Inflammatory macrophage treated with lipopolysaccharide for 1 hour (primary cell): ENCODE measurements around the gene ZRANB3.
"Not testable (repeated sequence)": the region's sequence is repeated elsewhere in the genome, so short reads cannot be mapped to it uniquely, and the experiment has no call there.

Source experiments
- DNase-seq, 2 donors: peaks; one replicate each; pipeline ENCODE4 v3.0.0-alpha.2; 2020 to 2022

The ZRANB3 gene

DNA sequence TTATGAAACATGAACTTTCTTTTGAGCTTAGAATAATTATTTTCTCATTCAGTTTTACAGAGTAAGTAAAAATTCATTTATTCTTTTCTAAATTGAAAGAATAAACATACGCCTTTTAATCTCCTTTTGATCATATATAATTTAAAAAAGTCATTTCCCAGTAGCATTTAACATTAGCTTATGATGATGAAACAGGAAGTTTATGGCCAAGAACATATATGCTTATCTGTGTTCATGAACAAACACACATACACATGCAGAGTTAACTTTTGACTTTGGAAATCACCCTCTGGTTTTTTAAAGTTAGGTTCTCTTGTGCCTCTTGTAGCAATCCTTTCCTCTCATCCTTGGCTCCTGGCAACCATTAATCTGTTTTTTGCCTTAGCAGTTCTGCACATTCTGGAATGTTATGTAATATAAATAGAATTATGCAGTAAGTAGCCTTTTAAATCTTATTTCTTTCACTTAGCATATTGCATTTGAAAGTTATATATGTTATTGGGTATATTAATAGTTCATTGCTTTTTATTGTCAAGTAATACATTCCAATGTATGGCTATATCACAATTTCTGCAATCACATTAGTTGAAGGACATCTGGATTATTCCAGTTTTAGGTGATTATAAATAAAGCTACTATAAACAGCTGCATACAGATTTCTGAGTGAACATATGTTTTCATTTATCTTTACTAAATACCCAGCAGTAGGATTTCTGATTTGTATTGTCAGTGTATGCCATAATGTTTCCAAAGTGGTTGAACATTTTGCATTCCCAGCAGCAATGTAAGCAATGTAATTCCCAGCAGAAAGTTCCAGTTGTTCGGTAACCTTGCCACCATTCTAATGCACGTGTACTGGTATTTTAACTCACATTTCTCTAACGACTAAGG, 210.3 kb downstream of the ZRANB3 start:
- no peak for DNase-seq

GRCh38 chr2:135318808-135319207, 212.2 kb downstream of the ZRANB3 start:
- no peak for DNase-seq

GRCh38 chr2:135317375-135317774, 213.6 kb downstream of the ZRANB3 start:
- no peak for DNase-seq

DNA sequence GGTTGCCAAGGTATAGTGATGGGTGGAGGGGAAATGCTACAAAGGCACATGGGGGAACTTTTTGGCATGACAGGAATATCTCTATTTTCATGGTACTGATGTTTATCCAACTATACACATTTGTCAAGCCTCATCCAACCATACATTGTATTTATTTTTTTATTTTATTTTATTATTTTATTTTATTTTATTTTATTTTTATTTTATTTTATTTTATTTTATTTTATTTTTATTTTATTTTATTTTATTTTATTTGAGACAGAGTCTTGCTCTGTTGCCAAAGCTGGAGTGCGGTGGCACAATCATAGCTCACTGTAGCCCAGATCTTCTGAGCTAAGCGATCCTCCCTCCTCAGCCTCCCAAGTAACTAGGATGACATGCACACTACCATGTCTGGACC, 219.1 kb downstream of the ZRANB3 start:
- DNase-seq = no peak

GRCh38 chr2:135311268-135311667, 219.8 kb downstream of the ZRANB3 start:
- no peak for DNase-seq

DNA sequence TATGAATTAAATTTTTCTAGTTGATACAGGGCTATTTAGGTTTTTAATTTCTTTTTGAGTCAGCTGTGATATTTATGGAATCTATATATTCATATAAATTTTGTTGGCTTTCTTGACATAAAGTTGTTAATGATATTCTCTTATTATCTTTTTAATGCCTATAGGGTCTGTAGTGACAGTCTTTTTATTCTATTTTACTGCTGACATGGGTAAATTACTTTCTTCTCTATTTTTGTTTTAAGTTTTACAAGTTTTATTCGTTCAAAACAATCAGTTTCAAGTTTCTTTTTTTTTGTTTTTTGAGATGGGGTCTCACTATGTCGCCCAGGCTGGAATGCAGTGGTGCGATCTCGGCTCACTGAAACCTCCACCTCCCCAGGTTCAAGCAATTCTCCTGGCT, 226.3 kb downstream of the ZRANB3 start:
- DNase-seq = no peak

- DNase-seq = no peak
These were observed 231.3 kb downstream of the ZRANB3 start for GRCh38 chr2:135299658-135300244.

GRCh38 chr2:135299165-135299564, 231.9 kb downstream of the ZRANB3 start:
- DNase-seq = no peak

- not testable (repeated sequence) for DNase-seq
These were observed 243.9 kb downstream of the ZRANB3 start for GRCh38 chr2:135287121-135287520.

DNA sequence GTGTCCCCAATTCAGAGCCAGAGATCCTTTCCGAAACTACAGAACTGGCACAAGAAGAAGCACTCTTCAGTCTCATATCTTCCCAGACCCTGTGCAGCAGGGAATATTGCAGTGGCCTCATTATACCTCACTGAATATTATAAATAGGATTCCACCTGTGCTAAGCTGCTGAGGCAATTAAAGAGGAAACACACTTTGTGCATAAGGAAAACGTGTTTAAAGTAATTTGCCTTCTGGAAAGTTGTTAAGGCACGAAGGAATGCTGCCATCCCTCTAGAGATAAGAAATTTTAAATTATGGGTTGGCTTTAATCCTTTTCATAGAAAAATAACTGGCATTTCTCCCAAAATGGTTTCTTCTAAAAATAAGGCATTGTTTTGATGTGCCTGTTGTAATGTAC, 245.6 kb downstream of the ZRANB3 start:
- DNase-seq = no peak

DNA sequence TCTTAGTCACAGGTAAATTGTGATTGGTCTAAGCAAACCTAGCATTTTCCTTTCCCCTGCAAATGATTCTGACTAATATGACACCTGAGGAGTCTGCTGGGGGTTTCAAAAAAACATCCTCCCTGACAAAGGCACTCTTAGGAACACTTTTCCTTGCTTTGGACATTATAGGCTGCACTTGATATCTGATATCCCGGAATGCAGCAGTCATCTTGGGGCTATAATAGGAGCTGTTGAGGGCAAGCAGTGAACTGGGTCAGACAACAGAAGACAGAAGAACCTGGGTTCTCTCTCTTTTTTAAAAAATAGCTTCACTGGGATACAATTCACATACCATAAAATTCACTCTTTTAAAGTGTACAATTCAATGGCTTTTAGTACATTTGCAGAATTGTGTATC, 249.6 kb downstream of the ZRANB3 start:
- no peak for DNase-seq

DNA sequence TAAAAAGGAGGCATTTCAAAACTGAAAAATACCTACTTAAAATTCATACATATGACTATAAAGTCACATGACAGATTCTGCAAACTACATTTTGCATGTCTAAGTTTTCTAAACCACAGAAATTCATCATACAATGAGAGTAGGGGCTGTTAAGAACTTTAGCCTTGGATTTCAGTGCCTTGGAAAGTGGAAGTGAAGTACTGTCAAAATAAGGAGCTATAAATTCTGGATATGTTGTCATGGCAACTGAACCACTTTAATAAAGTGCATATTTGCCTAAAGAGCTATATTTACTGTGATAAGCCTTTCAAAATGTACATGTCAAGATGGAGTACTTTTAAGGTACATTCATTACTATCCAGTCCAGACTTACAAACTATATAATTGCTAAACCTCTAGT, 251.8 kb downstream of the ZRANB3 start:
- DNase-seq = no peak

DNA sequence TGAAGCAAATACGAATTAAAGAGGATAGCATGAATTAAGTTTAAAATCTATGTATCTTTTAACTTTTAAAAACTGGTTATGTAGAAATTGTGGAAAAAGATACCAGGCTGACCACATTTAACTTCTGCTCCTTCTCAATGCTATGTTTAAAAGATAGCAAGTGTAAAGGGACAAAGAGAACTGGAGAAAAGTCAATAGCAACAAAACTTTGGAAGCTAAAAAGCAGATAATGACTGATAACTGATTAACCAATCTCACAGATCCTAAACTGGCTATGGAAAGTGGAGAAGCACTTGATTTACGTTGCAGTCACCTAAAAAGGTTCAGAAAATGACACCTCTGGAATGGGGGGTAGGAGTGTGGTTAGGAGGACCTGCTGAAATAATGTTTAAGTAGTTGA, 254.5 kb downstream of the ZRANB3 start:
- no peak for DNase-seq

DNA sequence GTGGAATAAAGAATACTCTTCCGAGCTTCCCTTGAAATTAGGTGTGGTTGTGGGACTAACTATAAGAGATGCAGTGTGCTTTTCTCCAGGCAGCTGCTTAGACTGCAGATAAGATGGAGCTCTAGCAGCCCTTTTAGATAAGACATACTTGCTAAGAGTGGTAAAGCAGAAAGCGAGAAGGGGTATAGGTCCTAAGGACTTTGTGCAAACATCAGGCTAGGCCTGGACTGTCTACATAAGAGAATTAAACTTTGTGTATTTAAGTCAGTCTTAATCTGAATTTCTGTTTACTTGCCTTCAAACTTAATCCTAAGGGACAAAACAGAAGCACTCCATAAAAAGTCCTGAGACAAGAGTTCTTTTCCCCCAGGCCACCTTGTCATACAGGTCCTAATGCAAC, 260.0 kb downstream of the ZRANB3 start:
- DNase-seq = no peak

GRCh38 chr2:135265960-135266490, 265.0 kb downstream of the ZRANB3 start:
- DNase-seq = no peak

DNA sequence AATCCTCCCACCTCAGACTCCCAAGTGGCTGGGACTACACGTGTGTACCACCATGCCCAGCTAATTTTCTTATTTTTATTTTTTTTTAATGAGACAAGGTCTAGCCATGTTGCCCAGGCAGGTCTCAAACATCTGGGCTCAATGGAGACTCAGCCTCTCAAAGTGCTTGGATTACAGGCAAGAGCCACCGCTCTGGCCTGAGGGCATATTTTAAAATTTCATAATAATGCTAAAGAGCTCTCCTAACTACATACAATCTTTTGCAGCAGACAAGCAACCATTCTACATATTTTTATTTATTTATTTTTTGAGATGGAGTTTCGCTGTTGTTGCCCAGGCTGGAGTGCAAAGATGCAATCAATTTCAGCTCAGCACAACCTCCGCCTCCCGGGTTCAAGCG, 271.9 kb downstream of the ZRANB3 start:
- no peak for DNase-seq

GRCh38 chr2:135258193-135258592, 272.8 kb downstream of the ZRANB3 start:
- no peak for DNase-seq

GRCh38 chr2:135257383-135258090, 273.5 kb downstream of the ZRANB3 start:
- DNase-seq = no peak

GRCh38 chr2:135256531-135257260, 274.3 kb downstream of the ZRANB3 start:
- DNase-seq = no peak

DNA sequence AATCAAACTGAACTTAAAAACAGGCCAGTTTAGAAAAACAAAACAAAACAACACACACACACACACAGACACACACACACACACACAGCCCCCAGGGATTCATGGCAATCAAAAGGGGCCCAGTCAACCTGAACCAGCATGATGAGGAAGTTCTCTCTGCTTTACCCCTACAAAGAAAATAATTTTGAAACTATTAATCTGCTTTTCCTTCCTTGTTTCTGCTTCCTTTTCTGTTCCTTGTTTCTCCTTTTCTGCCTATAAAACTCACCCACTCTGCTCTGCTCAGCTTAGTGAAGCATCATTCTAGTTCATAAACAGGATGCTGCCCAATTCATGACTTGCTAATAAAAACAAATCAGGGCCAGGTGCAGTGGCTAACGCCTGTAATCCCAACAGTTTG, 275.8 kb downstream of the ZRANB3 start:
- DNase-seq = no peak

DNA sequence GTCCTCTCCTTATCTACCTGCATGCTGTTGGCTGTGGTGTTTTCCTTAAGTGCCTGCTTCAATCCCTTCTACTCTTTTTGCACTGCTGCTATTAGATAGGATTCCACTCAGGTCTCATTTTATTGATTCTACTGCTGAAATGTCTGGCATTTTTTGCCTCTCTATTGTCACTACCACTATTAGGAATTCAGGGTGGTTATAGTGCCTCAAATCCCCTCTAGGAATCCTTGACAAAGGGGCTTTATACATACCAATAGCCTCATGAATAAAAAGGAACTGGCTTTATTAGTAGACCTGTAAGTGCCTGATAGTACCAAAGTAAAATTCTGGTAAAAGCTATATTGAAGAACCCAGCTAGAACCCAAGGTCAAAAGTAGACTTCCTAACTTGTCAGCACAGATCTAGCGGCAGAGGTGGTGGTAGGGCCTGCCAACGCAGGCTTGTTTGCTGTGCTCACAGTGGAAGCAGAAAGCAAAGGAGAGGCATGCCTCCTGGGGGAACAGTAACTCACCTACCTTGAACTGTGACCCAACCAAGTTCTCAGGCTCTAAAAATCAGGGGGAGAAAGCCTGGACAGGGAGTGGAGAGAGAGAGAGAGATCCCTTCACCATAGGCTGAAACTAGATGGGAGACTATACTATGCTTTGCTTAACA, 278.1 kb downstream of the ZRANB3 start:
- no peak for DNase-seq

DNA sequence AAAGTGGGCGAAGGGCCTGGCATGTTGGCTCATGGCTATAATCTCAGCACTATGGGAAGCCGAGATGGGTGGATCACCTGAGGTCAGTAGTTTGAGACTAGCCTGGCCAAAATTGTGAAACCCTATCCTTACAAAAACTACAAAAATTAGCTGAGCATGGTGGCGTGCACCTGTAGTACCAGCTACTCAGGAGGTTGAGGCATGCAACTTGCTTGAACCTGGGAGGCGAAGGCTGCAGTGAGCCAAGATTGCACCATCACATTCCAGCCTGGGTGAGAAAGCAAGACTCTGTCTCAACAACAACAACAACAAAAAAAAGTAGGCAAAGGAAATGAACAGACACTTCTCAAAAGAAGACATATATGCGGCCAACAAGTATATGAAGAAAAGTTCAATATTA, 282.4 kb downstream of the ZRANB3 start:
- DNase-seq = no peak
